NOMO-1 (cell line): Measurements from ENCODE around the gene C3orf38.
"Not testable (repeated sequence)": the region's sequence is repeated elsewhere in the genome, so short reads cannot be mapped to it uniquely, and the experiment has no call there.

ENCODE experiments used
- DNase-seq, 2 experiments: peaks; one replicate each; lab custom pipeline; 2025; ENCODE audit not compliant: unreplicated experiment in 2 of 2; lab: John Stamatoyannopoulos, UW

C3orf38 gene

GRCh38 chr3:88149509-88150362, at the start of gene C3orf38:
Gene C3orf38 (plus strand): TSS chr3:88149959. CDS start chr3:88150053, 94 bp downstream.
- peak; percentile 78 to 86 for DNase-seq

GRCh38 chr3:88101142-88101541, 48.6 kb upstream of the C3orf38 start:
- no peak for DNase-seq

DNA sequence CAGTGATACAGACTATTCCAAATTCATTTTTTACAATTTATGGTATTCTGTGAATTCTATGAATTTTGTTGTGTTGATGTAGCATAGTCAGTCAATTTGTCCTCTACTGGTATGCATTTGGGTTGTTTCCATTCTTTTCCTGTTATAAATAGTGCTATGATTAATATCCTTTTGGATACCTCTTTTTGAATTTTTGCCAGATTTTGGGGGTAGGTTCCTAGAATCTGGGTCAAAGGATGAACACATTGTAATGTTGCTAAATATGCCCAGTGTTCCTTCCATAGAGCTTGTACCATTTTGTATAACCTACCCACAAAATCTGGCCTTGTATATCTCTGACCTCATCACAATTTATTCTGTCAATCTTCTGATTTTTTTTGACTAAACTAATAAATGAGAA, 44.4 kb upstream of the C3orf38 start:
- DNase-seq: no peak

GRCh38 chr3:88112289-88112688, 37.5 kb upstream of the C3orf38 start:
- DNase-seq: no peak

DNA sequence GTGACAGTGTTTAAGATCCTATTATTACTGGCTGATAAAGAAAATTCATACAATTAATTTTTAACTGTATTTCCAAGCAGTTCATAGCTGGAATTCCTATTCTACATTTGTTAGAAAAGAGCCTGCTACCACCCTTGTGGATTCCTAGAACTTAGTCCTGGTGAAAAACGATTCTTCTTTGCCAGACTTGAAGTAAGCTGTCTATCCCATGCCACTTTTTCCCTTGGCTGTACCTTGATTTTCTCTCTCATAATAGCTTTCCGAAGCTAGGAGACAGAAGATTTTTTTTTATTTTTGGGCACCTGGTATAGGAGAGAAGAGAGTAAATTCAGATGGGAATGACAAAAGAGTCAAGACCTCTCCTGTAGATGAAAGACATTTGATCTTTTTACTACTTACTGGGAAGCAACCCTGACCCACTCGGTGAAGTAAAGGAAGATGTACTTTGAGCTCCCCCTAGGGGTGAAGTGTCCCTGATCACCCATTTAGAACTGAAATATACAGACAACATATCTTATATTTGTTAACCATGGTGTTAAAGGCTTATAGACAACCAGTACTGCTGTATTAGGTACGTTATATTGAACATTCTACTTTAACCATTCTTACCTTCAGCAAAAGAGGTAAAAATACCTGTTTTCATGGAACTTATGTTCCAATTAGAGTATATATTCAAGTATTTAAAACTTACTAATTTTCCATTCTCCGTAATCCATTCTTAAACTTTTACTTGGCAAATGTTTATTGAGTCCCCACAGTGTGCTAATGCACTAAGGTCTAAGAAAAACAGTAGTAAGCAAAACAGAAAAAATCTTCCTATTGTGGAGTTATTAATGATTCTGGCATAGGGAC, 36.2 kb upstream of the C3orf38 start:
- DNase-seq: peak in 1 of 2 experiments; percentile 68

DNA sequence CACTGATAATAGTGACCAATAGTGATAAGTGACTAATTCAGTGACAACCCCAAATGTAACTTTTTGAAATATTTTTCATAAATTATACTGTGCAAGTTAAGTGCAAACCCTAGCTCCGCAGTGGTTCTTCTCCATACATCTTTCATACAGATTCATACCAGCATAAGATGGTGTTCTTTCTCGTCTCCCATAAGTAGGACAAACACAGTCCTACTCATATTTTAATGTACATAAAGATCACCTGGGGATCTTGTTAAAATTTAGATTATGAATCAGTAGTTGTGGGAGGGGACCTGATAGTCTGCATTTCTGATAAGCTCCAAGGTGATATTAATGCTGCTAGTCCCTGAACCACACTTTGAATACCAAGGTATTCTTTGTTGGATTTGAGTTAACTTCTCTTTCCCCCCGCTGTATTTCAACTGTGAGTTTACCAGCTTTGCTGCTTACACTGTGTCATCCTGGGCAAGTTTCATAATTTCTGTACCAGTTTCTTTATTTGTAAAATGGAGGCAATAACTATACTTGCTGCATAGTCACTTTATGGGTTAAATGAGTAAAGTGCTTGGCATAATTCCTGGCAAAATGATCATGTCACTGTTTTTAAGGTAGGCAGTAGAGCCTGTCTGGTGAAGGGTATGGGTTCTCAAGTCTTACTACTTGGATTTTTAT, 34.7 kb upstream of the C3orf38 start:
- DNase-seq: no peak

GRCh38 chr3:88117683-88118082, 32.1 kb upstream of the C3orf38 start:
- DNase-seq: peak; percentile 42 to 84

DNA sequence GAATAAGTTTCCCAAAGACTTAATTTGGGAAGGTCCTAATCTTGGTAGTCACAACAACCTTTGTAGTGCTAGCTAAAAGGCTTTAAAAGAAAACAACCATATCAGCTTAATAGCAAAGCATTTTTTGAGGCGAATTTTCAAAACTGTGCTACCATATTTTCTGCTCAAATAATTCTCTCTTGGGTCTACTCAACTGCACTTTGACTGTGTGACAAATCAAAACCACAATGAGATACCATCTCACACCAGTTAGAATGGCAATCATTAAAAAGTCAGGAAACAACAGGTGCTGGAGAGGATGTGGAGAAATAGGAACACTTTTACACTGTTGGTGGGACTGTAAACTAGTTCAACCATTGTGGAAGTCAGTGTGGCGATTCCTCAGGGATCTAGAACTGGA, 31.2 kb upstream of the C3orf38 start:
- DNase-seq: not testable (repeated sequence)

GRCh38 chr3:88123526-88123925, 26.2 kb upstream of the C3orf38 start:
- no peak for DNase-seq

DNA sequence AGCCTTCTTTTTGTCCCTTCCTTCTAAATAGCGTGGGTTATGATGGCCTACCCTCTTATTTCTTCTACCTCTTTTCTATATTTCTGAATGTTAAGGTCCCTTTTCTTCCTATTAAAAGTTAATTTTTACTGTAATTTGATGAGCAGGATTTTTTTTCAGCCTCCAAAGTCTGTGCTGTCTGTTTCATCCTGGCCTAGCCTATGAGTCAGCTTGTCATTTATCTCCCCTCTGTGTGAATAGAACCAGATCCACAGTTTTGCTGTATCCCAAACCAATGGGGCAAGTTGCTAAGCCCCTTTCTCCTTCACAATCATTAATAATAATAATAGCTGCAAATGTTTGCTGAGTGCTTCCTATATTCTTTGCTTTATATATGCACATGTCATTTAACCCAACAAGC, 18.1 kb upstream of the C3orf38 start:
- no peak for DNase-seq

DNA sequence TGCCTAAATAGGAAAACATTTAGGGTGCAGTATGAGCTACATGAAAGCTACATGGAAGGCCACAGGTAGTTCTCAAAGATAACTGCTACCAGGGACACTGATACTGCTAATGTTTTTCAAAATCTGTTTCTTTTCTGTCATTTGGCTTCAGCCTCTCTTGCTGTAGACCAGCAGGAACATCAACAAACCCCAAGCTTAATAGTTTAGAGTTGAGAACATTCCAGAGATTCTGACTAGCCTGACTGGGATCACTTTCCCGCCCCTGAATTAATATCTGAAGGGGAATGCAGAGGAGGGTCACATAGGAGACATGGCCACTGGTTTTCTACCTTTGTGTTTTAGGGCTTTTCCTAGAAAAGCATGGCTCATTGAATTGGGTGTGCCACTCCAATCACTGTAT, 16.9 kb upstream of the C3orf38 start:
- no peak for DNase-seq

DNA sequence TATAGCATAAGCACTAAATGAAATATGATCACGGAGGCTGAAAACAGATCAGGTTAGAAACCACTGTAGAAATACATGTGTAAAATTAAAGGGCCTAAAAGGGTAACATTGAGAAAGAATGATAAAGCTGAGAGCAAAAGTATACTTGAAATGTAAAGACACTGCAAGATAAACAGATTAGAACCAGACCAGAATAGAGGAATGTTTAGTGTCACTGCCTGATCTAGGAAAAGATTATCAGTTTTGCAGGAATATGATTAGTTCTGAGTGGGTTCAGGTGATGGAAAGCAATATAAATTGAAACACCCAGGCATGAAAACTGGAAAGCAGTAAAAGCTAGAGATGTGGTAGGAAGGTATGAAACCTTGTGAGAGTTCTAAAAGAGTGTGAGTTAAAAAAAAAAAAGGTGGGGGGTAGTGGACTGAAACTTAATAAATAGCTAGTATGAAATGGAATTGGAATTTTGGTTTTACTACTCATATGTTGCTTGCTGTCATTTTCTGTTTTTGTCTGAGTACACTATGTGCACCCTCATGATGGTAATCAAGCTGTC, 16.0 kb upstream of the C3orf38 start:
- DNase-seq: no peak

- no peak for DNase-seq
Measured at GRCh38 chr3:88137836-88138235, 11.9 kb upstream of the C3orf38 start.

GRCh38 chr3:88141458-88142083, 8.2 kb upstream of the C3orf38 start:
- no peak for DNase-seq

DNA sequence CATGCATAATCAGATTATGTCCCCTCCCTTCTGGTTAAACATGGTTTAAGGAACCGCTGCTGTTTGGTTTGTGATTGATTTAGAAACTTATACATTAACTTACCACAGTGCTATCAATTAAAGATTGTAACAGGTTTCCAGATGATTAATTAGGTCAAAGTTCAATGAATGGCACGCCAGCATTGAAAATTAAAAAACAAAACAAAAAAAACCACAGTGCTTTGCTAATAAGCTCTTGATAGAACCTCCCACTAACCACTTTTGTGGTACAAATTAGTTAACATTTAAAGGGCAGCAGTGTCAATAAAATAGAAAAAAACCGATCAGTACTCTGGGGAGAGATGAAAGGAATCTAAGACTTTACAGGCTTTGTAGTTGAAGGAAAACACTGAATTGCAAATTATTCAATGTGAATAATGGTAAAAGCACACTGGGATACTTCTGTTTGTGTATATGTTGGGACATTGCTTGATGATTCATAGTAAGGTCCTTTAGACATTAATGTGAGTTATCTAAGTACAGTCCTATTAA, 7.6 kb upstream of the C3orf38 start:
- no peak for DNase-seq

GRCh38 chr3:88147261-88147660, 2.5 kb upstream of the C3orf38 start:
- peak in 1 of 2 experiments; percentile 12 for DNase-seq

DNA sequence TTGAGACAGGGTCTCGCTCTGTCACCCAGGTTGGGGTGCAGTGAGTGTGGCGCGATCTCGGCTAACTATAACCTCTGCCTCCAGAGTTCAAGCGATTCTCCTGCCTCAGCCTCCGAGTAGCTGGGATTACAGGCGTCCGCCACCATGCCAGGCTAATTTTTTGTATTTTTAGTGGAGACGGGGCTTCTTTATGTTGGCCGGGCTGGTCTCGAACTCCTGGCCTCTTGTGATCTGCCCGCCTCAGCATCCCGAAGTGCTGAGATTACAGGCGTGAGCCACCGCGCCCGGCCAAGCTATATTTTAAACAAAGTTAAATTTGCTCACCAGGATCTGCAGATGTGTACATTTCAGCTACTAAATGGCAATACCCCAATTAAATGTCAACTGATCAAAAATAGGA, 1.1 kb upstream of the C3orf38 start:
- DNase-seq: no peak

- DNase-seq: peak; percentile 56 to 68
Measured at GRCh38 chr3:88149101-88149508, 654 bp upstream of the C3orf38 start.

GRCh38 chr3:88150371-88150770, 612 bp downstream of the C3orf38 start:
- DNase-seq: peak; percentile 42 to 56

GRCh38 chr3:88150806-88151205, 1.0 kb downstream of the C3orf38 start:
- DNase-seq: peak in 1 of 2 experiments; percentile 61
